HG02623 (cell line): Measurements from ENCODE around the gene CCDC88A.

Experiments used
- ATAC-seq: cut with Tn5 transposase; IDR thresholded peaks from one replicate; pipeline ENCODE4 v1.9.1; 2021; ENCODE audit warnings: moderate library complexity; ENCODE audit not compliant: unreplicated experiment

The CCDC88A gene

DNA sequence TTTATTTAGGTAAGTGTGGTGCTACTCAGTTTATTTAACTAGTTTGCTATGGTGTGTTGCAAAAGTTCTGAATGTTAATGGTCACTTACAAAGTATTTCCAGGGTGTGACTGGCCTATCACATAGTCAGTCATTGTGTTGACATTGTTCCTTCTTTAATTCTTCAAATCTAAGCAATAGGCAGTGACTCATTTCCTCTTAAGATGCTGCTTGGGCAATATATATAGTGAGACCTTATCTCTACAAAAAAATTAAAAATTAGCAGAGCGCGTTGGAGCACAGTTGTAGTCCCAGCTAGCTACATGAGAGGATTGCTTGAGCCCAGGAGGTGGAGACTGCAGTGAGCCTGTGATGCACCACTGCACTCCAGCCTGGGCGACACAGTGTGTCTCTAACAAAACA lies 5.8 kb upstream of the CCDC88A start:
- ATAC-seq = no peak

DNA sequence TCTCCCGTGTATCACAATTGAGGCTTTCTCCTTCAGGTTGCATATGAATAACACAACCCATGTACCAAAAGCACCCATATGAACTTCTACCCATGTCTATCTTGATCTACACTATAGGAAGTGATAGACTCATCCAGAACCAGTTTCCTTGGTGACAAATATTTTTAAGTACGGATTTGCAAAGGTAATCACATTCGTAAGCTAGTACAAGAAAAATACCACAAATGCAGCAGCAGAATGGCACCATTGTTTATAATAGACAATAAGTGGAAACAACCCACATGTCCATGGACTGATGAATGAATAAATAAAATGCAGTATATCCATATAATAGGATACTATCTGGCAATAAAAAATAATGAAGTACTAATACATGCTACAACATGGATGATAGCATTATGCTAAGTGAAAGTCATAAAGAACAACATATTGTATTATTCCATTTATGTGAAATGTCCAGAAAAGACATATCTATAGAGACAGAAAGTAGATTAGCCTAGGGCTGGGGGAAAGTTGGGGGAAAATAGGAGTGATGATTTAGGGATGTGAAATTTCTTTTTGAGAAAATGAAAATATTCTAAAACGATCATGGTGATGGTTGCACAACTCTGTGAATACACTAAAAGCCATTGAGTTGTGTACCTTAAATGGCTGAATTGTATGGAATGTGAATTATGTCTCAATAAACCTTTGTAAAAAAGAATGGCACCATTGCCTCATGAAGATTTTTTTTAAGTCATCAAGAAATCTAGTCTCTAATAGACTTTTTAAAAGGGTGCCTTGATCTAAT lies 3.4 kb upstream of the CCDC88A start:
- ATAC-seq = no peak

DNA sequence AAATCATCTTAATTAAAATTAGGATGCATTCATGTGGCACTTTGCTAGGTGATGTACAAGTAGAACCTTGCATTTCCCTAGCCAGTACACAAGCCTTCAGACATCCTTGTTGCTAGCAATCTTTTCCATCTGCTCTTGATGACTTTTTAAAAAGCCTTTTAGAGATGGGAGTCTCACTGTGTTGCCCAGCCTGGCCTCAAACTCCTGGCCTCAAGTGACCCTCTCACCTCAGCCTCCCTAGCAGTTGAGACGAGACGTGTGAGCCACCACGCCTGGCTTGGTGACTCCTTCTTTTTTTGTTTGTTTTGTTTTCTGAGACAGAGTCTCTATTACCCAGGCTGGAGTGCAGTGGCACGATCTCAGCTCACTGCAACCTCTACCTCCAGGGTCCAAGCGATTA lies 1.7 kb upstream of the CCDC88A start:
- ATAC-seq = no peak

DNA sequence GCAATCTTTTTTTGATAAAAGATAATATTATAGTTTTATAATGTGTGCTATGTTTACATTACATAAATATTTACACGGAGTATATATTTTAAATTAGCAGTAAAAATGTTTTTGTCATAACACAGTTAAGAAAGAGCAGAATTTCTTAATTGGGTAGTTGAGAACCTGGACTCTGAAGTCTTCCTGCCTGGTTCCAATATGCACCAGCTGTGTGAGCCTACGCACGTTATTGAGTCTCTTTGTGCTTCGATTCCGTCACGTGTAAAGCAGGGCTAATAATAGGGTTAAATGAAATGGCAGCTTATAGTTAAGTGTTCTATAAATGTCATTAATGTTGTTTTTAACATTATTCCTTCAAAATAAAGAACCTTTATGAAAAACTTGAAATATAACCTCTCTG lies 1.2 kb upstream of the CCDC88A start:
- no peak for ATAC-seq

DNA sequence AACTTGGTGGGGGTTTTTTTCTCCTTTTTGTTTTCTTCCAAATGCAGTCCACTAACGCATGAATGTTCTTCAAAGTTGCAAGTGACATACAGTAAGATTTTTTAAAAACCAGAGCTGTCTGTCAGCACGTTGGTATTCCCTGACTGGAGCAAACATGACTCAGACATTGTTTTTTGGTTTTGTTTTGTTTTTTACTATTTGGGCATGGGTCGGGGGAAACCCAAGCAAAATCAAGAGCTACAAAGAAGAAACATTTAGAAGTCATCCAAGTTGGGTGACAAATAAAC lies 726 bp upstream of the CCDC88A start:
- no peak for ATAC-seq

DNA sequence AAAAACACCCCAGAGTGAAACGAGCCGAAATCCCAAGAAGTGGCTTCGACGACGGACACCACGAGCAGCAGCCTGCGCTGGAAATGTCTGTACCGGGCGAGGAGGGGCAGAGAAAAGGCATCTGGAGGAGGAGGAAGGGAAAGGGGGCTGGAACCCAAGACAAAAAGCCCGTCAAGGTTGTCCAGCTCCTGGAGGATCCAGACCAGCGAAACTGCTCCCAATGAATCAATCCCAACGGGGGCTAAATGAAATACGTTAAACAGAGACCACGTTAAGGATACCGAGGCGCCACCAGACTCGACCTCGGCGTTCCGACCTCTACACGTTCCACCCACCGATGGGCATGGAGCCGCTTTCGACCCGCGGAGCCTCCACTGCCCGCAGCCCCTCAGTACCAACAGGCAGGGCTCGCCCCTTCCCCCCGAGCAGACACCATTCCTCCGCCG lies 400 bp downstream of the CCDC88A start:
- ATAC-seq = peak; percentile 3

DNA sequence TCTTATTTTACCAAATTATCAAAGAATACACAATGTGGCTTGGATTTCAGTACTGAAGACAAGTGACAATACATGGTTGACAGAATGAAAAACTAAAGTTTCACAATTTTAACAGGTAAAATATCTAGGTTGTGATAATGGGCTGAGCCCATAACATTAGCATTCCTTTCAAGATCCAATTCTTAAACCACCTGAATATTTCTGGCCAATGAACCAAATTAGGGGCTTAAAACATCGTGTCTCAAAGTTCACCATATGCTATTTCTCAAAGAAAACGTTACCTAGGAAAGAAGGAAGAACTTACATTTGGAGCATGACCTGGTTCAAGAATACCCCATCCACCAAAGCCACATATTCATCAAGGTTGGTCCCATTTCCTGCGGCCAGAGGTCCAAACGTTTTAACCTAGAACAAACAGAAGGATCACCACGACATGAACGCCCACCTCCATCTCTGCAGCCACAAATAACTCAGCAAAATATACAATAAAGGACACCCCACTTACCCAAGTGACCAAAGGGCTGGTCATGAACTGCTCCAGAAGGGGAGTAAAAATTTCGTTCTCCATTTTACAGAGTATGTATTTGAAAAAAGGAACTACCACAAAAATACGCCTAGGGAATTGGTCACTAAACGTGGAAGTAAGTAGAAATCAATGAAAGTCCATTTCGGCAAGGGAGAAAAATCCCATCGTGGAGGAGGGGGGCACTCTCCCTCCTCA lies 984 bp downstream of the CCDC88A start:
- ATAC-seq = no peak

DNA sequence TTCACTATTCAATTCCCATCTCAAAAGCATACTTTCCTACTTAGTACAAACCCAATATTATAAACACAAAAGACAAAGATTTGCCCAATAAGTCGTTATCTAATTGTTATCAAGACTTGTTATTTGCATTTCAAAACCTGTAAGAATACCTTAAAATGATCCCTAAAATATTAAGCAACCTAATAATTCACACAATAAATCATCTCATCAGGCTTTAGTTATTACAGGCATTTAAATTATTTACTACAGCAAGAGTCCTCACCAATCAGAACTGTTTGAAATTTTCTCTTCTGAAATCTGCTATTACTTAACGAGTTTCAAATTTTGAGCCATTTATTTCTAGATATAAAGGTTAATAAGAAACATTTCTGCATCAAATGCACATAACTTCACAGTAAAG lies 1.6 kb downstream of the CCDC88A start:
- ATAC-seq = no peak

DNA sequence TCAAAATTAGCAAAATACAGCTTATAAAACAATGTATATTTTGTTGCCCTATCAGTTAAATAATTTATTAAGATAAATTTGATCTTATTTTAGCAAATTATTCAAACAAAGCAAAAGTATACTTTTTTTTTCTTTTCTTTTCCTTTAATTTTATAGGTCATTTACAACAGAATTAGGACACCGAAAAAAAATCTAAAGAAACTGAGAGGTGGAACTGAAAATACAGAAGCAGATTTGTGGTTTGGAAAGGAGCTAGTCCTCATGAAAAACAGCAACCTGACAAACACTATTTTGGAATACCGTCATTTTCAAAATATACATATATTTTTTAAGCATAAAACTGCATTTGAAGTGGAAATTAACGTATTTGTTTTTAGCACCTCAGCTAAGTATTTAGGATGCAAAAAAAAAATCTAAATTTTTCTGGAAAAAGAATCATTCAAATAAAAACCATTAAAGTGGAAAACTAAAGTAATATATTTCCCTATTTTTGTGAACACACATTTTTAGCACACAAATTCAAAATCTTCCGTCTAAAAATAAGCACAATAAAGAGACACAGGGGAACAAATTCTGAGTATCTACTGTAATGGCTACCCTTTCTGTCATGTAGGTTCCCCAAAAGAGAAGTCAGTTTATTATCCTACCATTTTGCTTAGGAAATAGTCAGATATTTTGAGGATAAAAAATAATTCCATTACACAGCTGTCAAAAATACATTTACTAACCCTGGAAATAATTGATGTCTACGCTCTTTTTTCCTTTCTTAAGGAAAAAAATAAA lies 2.7 kb downstream of the CCDC88A start:
- no peak for ATAC-seq

DNA sequence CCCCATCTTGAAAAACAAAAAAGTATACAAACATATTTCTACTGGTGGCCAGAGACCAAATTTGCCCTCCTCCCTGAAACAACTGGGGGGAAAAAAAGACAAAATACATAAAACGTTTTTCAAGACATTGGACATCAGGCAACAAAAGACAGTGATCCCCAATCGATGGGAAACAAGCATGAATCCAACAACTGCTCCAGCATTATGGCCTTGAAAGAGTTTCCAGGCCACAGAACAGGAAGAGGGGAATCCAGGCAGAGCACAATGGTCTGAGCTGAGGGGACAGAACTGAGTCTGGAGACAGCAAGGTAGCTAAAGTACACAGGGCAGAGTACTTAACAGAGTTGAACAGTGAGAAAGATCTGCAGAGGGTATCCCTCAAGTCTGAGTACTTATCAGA lies 4.4 kb downstream of the CCDC88A start:
- no peak for ATAC-seq

DNA sequence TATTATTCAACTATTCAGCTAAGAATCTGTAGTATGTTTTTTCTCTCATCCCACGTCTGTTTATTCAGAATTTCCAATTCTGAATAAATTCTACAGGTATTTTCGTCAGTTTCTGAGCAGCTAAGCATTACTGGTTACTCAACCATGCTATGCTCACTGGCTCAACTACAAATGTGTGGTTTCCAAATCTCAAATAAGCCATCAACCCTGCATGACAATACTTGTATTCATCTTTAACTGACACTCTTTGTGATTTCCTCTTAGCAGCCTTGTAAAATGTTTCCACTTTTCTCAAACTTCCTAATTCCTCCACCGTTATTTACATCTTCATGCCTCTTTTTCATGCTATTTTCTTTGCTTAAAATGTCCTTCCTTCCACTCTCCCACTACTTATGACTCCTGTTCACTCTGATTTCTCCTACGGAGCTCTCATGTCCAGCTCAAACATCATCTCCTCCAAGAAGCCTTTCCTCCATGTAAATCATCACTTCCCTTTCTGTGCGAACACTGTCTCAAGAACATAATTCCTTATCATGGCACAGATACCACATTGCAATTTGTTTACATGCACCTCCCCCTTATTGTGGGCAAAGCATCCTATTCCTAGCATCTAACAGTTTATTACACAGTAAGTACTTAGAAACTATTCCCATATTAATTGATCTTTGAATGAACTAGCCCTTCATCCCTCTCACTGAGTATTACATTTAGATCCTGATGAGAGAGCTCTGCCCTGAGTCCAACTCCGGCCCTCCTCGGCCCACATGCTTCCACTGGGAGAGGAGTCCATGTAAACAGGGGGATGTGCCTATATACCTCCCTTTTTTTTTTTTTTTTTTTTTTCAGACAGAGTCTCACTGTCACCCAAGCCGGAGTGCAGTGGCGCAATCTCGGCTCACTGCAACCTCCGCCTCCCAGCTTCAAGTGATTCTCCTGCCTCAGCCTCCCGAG lies 10.5 kb downstream of the CCDC88A start:
- no peak for ATAC-seq

DNA sequence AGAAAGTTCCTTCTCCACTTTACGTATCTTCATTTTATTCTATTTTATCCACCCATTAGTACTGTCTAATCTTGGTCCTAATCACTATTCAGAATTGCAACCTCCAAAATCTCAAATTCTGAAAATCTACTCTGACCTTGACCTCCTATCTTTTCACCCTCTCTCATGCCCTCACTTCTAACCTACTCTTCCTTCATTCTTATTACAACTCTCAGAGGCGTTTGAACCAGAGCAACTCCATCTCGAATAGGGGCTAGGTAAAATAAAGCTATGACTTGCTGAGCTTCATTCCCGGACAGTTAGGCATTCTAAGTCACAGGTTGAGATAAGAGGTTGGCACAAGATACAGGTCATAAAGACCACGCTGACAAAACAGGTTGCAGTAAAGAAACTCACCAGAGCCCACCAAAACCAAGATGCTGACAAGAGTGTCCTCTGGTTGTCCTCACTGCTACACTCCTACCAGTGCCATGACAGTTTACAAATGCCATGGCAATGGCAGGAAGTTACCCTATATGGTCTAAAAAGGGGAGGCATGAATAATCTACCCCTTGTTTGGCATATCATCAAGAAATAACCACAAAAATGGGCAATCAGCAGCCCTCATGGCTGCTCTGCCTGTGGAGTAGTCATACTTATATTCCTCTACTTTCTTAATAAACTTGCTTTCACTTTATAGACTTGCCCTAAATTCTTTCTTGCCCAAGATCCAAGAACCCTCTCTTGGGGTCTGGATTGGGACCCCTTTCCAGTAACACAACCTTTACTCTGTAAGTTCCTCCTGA lies 11.4 kb downstream of the CCDC88A start:
- ATAC-seq = no peak

DNA sequence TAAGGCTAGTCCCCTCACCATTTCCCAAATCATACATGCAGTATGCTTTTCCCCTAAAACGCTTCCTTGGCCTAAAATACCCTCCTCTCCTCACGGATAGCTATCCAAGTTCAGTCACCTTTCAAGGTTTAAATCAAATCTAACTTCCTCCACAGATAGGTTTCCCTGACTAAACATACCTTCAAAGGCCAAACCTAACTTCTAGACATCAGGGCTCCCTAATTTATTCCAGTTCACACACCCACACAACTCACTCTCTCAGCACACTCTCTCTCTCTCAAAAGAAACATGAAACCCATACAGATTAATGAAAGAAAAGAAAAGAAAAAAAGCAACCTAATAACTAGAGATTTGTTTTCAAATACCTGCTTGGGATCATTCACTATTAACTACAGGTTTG lies 14.5 kb downstream of the CCDC88A start:
- ATAC-seq = no peak

DNA sequence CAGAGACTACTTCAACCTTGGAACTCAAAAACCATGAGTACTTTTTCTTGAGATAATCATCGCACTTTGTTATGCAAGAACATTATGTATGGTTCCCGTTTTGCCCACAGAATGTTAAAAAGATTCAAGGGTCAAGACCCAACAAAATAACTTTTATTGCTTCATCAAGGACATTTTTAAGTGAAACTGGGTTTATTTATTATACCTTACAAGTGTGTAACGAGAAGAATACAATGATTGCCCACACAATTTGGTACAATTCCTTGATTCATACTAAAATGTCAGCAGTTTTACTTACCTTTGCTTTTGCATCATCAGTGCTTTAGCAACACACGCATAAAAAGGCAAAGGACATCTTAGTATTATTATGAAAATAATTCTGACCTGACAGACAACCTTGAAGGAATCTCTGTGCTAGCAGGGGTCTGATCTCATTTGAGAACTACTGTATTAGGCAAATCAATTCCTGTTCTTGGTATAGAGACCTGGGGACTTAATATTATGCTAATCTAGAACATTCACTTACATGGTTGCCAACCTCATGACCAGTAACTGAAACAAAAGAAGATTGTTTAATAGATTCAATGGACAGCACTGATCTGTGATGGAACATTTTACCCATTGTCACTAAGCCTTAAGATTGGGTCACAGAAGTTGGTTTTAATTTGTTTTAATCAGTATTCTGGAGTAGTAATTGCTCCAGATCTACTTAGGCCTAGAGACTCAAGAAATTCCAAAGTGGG lies 16.2 kb downstream of the CCDC88A start:
- no peak for ATAC-seq

DNA sequence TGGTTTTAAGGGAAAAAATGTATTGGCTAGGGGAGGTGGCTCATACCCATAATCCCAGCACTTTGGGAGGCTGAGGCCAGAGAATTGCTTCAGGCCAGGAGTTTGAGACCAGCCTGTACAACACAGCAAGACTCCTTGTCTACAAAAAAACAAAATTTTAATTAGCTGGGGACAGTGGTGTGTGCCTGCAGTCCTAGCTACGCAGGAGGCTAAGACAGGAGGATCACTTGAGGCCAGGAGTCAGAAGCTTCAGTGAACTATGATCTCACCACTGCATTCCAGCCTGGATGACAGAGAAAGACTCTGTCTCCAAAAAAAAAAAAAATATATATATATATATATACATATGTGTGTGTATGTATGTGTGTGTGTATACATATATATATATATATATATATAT lies 18.5 kb downstream of the CCDC88A start:
- ATAC-seq = no peak

DNA sequence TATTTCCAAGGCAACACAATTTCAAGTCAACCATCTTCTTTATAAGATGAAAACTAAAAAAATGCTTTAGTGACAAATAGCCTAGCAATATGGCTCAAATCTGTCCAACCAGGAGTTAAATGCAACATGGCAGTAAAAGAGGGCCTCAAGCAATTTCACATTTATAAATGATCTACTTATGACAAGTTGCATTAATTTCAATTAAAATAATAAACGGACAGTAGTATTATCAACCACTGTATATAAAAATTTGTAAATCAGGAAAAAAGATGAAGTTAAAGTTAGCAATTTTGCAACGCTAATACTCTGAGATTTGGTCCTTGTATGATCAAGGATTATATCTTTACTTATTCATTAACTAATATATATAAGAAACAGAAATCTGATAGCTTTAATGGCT lies 19.3 kb downstream of the CCDC88A start:
- no peak for ATAC-seq

DNA sequence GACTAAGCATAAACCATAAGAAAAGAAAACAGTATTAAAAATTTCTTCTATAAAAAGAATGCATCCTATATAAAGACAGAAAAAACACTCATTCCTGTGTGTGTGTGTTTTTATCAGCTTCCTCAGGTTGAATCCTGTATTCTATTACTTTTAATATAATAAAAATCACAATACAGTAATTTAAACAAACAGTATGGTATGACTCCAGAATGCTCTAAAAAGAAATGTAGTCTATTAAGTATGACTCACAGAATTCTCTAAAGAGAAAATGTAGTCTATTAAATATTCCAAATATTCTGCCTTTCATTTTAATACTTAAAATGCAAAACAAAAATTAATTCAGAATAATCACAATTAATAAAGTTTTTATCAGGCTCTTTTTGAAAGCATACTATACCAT lies 19.8 kb downstream of the CCDC88A start:
- no peak for ATAC-seq

DNA sequence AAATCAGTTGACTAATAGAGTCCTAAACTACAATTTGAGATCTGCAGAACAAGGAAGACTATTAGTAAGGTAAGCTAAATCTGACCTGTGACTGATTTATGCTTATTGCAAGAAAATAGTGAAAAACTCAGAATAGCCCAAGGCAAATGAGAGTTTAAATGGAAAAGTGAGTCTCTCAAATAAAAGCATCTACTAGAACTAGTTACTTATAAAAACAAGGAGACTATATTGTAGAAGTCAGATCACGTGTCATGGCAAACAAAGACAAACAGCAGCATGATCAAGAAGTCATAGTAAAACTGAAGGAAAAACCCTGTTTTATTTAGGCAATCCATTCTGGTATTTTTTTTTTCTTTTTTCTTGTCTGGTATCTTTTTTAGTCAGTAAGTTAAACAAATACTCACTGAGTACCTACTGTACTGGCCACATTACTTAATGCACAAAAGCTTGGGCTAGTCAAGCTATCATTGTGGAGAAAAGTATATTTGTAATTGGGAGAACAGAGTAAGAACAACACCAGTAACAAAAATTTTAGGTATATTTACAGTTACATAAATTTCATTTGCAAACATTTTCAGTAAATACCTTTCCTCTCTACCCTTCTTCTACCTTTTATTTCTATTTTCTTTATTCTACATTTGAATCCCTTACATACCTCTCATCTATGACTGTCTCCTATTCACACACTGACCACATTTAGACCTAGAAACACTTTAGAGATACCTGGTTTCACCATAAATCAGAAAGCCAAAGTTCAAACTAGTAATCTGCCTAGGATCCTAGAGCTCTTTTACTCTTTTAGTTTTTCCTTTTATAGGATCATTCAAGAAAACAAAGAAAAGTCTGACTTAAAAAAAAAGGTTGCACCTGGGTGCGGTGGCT lies 23.7 kb downstream of the CCDC88A start:
- ATAC-seq = peak; percentile 57
